Left renal cortex interstitium (tissue), 4 donors: ENCODE measurements around the gene CYP4B1. TPM values are rescaled to one million over a fixed set of nuclear protein-coding genes. Genes with fewer than 3 reads are reported as not detected.

Experiments used
- polyA plus RNA-seq, 4 donors: library from polyadenylated mRNA; unstranded; fragments of 120-200 nt; gene quantifications; one replicate each; pipeline ENCODE4 v1.2.1, GENCODE V29; 2013; ENCODE audit not compliant: insufficient read length in 4 of 4

CYP4B1 gene
- polyA plus RNA-seq, 4 donors = 1.4 to 2.9 (median 2.1) TPM

Other genes starting within 250 kb of the CYP4B1 start
- not detected for gene KNCN, start 247.4 kb upstream of the CYP4B1 start, polyA plus RNA-seq
- gene MKNK1, start 194.8 kb upstream of the CYP4B1 start, polyA plus RNA-seq = 10 to 100 TPM; 16.9 to 43.3 (median 29.4) TPM
- 10 to 100 TPM; 10.5 to 13.9 (median 12.5) TPM for gene MOB3C, start 182.2 kb upstream of the CYP4B1 start, polyA plus RNA-seq
- 100 to 1,000 TPM in 2 of 4 donors, 10 to 100 TPM in 2; 81.7 to 119 (median 96.8) TPM for gene ATPAF1, start 130.7 kb upstream of the CYP4B1 start, polyA plus RNA-seq
- gene TEX38, start 127.2 kb upstream of the CYP4B1 start, polyA plus RNA-seq = under 1 TPM; 0.22 to 0.54 (median 0.36) TPM
- gene EFCAB14, start 79.9 kb upstream of the CYP4B1 start, polyA plus RNA-seq = 100 to 1,000 TPM in 1 of 4 donors, 10 to 100 TPM in 3; 90.6 to 109 (median 93.7) TPM
- gene CYP4A11, start 142.4 kb downstream of the CYP4B1 start, polyA plus RNA-seq = 10 to 100 TPM; 29.0 to 64.5 (median 46.9) TPM
- gene CYP4X1, start 224.6 kb downstream of the CYP4B1 start, polyA plus RNA-seq = 10 to 100 TPM in 2 of 4 donors, 1 to 10 TPM in 2; 8.4 to 12.1 (median 10.7) TPM